GM21619 (cell line): ENCODE measurements around the gene TPRG1.

Experiments
- ATAC-seq: cut with Tn5 transposase; IDR thresholded peaks from one replicate; pipeline ENCODE4 v1.9.1; 2021; ENCODE audit not compliant: unreplicated experiment

The TPRG1 gene, protein sequence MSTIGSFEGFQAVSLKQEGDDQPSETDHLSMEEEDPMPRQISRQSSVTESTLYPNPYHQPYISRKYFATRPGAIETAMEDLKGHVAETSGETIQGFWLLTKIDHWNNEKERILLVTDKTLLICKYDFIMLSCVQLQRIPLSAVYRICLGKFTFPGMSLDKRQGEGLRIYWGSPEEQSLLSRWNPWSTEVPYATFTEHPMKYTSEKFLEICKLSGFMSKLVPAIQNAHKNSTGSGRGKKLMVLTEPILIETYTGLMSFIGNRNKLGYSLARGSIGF

DNA sequence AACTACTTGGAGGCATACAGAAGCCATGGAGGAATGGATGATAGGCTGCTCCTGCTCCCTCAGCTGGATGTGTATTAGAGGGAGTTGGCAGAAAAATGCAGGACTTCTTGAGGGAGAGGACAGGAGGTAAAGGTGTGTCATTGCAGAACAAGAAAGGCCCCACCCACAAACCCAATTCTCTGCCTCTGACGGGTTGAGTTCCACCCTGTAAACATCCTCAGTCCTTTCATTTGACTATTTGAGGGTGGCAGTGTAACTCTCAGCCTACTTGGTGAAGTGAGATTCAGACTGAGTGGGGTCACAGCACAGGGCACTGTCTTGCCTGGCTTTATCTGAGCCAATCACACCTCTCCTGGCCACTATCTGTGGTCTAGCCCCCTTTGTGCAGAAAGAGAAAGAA, at the start of gene TPRG1:
Gene TPRG1 (plus strand): TSS at position 265 of the 400 bp plus-strand sequence. CDS start 35,414 bp downstream, outside the sequence.
- no peak for ATAC-seq

DNA sequence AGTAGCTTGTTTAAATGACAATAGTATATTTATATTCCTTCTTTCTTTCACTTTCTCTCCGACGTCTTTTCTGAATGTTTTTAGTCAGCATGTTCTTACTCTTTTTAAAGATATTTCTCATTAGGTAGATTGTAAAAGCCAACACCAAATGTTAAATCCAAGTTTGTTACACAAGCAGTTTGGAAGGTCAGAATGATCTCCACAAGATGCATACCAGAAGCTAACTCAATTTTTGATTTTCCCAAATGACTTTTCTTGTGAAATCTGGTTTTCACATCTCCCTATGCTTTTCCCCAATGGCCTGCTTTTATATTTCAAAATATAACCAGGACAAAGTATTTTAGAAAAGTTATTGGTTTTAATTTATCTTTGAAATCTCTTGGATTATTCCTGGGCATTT, 49.7 kb upstream of the TPRG1 start:
- ATAC-seq: no peak

DNA sequence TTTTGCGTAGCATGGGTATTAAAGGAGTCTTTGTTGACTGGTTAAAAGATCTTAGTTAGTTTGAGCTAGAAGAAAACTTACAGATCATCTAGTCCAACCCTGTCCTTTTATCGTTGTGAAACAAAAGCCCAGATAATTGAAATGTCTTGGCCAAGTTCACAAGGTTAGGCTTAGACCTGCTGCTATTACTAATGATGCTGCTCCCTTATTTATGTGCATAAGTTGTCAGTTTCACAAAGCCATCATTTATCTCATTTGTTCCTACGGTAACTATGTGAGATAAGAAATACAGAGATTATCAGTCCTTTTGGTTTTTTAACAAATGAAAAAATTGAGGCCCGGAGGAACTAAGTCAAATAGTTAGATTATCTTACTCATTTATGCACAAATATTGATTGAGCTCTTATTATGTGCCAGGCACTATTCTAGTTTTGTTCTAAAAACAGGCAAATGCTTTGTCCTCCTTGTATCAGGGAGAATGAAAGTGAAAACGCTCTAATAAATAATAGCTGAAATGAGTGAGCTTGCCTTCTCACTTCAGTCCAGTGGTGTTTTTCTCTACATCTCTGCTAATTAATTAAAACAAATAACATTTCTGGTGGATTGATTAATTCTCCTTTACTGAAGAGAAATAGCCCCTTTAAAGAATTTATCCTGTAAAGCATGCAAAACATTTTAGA, 49.1 kb upstream of the TPRG1 start:
- ATAC-seq: no peak

DNA sequence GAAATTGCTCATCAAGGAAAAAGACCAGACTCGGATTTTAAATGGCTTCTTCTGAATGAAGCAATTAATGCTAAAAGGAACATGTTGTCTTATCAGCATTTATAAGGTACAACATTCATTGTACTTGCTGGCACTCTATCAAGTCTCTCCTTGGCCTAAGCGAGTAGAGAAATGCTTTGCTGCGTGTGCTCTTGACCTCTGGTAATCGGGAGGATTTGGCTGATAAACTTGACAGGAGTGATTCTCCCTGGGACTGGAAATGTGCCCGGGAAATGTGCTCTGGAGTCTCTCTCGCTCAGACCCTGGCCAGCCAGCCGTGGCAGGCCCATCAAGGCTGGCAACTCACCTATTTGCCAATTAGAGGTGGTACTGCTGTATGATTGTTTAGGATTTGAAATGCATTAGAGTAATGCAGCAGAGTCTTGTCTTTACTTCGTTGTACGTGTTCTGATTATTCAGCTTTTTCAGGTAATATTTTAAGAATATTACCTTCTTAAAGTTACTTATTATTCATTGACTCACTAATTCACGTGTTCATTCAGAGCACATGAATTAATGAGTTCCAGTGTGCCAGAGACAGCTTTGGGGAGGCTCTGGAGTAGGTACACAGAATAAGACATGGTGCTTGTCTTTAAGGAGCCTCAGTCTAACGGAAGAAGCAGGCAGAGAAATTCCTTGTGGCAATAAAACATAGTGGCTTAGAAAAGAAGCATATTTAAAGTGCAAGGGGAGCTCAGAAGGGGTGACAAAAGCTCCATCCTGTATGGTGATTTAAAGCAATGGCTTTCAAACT, 48.0 kb upstream of the TPRG1 start:
- no peak for ATAC-seq

DNA sequence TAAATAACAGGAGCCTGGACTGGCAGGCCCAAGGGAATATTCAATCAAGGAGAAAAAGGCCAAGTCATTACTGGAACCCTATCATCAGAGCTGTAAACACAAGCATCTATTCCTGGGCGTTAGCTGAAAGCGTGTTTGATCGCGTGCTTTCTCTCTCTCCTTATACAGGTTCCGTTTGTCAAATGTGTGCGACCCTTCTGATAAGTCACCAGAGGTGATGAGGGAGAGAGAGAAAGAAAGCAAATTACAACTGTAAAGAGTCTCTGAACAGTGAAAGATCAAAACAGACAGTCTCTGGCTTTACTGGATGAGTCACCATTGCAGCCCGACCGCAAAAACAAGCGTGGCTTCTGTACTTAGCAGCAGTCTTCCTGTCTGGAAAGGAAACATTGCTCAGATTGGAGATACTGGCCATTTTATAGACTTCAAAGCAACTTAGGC, 39.5 kb upstream of the TPRG1 start:
- ATAC-seq: peak; percentile 94

DNA sequence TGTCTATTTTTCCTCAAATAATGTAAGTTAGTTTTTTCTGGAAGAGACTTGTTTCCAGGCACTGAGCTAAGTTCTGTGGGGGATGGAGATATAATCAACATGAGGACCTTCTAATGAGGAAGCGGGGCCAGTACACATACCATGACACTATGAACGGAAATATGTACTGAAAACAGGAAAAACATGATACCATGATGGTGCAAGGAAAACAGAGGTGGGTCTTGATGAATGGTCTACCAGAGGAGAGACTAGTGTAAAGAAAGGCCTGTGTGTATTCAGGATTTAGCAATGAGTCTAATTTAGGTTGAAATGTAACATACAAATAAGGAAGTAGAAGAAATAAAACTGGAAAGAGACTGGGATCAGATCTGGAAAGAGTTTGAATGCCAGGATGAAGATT, 38.9 kb upstream of the TPRG1 start:
- ATAC-seq: no peak

DNA sequence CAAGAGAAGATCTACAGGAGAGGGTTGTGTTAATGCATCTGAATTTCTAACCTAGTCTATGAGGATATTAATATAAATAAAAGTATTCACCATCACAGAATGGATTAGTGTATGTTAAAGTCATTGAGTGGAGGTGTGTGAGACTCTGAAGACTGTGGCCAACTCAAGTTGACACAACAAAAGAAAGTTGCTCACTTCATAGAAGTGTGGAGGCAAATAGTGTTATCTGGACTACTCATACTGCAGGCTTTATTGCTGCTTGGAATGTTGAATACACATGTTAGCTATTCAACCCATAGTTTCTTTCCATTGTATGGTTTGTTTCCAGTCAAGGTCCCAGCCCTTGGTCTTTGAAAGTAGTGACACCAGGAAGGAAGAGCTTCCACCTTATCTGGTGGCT, 38.0 kb upstream of the TPRG1 start:
- ATAC-seq: no peak

DNA sequence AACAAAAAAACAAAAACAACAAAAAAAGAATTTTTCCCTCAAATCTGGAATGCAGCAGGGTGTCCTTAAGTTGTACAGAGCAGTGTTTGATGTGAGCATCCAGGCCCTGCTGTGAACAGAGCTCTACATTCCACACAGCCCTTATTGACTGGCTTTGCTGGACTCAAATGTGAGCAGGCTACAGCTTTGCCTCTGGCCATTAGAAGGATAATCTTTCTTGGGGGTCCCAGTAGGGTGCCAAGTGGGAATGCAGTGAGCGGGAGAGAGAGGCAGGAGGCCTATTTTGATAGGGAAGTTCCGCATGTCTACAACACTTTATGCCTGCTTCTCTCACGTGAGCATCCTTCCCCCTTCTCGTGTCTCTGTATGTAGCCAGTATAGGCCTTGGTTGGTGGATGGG, 34.4 kb upstream of the TPRG1 start:
- ATAC-seq: no peak

DNA sequence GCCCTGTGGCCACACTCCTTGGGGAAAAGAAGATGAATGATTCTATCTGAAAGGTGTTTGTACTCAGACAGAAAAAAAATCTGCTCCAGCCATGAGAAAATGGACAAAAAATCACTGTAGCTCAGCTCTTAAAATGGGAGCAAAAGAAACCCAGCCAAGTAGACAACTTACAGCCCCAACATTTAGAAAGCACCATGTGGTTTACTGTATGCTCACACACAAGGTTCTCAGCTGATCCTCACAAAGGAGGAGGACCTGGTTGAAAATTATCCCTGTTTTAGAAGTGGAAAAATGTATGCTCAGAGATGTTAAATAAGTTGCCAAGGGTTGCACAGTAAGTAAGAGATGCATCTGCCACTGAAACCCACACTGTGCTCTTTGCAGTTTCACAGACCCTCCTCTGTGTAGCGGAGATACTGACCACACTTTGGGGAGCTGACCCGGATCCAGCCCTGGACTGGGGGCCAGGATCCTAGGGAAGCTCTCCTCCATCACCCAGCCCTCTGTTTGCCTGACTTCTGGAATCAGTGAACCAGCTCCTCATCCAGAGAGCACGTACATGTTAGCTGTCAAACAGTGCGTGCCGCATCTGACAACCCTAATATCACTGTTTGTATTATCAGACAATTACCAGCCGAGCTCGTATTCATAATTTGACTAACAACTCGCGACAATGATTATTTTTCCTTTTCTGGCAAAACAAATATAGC, 32.7 kb upstream of the TPRG1 start:
- no peak for ATAC-seq

DNA sequence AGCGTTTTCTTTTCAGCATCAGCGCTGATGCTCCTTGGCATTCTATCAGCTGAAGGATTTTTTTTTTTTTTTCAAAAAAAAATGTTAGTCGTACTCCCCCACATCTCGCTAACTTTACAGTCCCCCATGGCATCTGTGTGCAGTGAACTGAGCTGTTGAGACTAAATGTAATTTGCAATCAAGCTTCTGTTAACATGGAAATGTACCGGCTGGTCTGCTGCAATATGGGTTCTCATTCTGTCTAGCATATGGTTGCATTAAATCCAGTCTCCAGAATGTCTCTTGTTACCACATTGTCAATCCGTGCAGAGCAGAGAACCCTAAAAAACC, 32.2 kb upstream of the TPRG1 start:
- no peak for ATAC-seq

DNA sequence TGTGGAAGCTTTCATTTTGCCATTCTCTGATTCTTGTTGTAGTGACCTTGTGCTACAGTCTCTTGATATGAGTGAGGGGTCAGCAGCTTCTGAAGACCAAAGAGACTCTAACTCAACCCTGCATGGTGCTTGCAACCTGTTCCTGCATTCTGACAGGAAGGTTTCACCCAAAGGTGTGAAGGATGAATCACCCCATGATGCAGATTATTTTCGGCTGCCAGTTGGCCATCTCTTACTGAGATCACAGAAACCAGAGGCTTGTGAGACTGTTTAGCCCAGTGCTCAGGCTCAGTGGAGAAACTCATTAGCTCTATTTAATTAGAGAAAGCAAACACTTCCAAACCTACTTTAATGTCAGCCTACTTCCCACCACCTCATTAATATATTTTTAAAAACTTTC, 29.2 kb upstream of the TPRG1 start:
- no peak for ATAC-seq

DNA sequence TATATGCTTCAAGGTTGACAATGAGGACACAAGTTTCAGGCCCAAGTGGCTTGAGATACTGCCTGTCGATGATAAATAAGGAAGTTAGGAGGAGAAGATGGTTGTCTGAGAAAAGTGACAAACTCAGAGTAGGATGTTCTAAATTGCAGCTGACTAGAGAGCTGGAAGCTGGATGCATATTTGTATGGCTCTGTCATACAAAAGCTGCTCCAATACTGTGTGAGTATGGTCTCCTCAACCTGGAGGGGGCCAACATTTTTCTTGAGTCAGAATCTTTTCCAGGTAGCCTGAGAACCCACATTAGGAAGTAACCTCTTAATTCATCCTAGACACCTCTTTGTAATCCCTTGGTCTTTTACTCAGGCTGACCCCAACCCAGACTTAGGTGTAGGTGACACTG, 28.4 kb upstream of the TPRG1 start:
- no peak for ATAC-seq

DNA sequence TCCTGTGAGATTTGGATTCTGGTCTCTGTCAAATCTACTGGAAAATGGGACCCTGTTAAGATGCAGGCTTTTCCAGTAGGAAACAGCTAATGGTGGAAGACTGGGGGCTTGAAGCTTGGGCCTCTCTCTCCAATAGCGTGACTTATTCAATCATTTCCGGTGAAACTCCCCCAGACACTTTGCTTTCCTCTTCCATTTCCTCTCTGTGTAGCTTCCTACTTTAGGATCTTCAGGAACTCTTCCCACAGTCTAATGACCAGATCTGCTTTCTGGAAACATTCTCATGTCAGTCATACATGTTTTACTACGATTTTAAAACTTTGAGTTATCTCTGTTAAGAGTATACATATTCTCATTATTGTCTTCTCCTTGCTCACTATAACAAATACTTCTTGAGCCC, 28.0 kb upstream of the TPRG1 start:
- ATAC-seq: no peak

DNA sequence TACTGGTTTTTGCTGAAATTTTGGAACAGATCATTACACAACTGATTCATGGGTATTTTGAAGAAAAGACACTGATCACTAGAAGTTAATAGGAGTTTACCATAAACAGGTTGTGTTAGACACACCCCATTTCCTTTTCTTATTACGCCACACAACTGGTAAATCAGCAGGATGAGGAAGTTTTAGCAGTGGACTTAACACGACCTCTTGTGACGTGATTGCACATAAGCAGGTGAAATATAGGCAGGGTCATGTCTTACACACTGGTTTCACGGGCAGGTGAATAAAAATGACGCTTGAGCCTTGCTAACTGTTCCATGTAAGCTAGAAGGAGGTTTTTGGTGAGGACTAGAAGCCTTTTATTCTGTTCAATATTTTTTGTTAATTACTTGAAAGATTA, 27.1 kb upstream of the TPRG1 start:
- ATAC-seq: no peak

DNA sequence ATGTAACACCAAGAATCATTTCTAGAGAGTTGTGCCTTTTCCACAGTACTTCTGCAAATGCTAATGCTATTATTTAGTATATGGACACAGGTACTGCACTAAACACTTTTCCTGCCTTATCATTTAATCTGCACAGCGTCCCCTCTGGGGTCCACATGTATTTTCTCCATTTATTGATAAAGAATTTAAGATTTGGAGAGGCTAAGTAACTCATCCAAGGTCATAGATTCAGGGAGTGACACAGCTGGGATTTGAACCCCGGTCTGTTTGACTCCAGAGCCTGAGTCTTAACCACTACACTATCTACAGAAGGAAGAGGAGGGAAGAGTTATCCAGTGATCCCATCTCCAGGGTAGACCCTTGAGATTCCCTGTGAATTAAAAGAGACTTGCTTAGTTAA, 24.9 kb upstream of the TPRG1 start:
- no peak for ATAC-seq

DNA sequence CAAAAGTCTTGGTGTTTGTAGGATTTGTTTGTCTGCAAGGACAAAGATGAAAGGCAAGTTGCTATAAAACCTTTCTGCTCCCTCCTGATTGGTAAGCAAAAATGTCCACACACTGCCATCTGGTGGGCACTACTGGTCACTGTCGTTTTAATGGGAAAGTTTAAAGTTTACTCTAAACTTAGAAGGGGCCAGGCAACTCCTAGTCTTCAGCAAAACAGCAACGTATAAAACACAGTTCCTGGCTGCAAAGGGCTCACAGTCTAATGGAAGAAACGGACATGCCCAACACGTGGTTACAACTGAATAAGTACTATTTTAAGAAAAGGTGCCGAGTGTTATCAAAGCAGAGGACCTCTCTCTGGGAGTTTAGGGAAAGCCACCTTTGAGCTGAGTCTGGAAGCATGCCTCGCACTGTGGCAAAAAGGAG, 23.7 kb upstream of the TPRG1 start:
- peak; percentile 87 for ATAC-seq

DNA sequence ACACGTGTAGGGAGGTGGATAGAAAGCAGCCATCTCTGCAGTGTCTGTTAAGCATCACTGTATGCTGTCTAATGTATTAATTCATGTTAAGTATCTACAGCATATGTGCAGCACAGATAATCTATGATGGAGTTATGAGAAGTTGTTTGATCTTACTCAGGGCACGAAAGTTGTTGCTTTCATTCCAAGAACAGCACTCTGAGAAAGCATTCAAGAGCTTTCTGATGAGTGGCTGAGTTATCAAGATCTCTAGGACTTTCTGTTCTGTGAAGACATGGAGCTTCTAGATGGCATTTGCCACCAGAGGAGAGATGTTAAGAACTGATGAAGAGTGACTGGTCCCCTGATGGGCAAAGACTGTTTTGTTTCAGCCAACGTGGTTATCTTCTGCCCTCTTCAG, 22.6 kb upstream of the TPRG1 start:
- ATAC-seq: no peak

DNA sequence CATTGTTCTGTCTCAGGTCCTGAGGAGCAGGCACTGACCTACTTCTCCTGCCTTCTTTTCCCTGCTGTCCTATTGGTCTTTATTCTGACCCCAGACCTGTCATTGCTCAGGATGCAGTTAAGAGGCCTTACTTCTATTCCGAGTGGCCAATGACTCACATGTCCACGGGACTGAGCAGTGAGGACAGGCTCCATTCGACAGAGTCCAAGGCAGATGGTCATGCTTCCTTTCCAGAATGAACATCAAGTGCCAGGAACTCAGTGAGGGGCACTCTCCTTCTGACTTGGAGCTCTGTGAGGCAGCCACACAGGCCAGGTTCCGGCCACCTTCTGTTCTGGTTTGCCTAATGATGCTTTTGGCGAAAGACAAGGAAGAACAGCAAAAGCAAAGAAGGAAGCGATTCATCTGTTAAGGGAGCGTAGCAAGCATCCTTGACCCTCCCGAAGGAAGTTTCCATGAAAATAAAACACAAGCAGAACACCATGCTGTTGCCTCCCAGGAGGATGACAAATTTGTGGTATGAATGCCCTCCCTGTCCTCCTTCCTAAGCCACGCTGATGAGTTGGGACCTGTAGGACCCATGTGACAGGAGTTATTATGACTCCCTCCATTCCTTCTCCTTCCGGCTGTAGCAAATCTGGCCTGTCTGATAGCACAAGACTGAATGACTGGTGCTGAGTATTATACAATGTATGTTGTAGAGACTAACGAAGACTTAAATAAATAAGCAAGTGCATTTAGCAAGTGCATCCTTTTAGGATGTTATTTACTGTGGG, 14.4 kb upstream of the TPRG1 start:
- ATAC-seq: no peak

DNA sequence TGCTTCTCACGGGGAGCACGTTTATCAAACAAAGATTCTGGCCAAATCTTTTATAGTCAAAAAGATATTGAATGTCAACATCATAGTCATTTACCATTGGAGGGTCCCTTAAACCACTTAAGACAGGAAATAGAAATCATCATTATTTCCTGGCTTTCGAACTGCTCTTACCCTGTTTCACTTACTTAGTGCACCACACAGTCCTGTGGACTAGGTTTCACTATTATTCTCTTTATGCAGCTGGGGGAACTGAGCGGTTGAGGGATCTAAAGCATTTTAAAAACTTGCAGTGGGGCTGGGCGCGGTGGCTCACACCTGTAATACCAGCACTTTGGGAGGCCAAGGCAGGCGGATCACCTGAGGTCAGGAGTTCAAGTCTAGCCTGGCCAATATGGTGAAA, 13.7 kb upstream of the TPRG1 start:
- no peak for ATAC-seq

DNA sequence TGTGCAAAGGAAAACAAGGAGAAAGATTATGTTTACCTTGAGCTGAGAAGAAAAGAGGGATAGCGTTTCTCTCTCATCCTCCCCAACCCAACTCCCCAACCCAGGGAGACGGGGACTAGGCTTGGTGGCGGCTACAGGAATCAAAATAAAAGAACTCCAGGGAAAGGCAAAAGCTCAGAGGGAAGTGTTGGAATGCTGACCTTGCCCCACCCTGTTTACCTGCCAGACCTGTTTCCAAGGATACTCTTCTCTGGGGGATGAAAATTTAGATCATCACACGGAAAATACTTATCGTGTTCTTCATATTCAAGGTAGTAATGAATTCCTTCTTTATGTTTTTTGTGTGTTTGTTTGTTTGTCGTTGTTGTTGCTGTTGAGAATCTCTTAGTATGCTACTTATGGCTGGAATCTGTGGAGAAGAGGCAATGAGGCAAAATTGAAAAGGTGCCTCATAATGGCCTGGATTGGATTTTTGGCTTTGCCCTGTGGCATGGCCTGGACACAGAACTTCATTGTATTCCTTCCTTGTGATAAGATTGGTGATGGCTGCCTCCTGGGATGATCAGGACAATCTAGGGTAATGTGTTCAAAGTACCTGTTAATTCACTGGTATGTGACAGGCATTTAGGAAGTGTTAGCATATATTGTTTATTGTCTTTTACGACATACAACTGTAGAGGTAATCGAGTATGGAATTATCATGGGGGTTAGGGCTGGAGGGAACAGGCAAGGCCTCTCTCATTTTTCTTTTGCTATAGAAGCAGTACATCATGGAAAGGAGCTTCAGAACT, 11.1 kb upstream of the TPRG1 start:
- ATAC-seq: no peak
